Loucy (cell line): ENCODE data around the gene ANO9.

Source experiments
- CTCF ChIP-seq: fragments of 200-600 bp; sonication (generic); conservative IDR thresholded peaks from 2 replicates; pipeline ENCODE4 v1.5.1; 2014; ENCODE audit warnings: mild to moderate bottlenecking, antibody characterized with exemption, low read length
- EZH2phosphoT487 ChIP-seq: fragments of 200-600 bp; IDR thresholded peaks from 2 replicates; pipeline ENCODE4 v1.6.1; 2018; ENCODE audit warnings: antibody characterized with exemption, mild to moderate bottlenecking, moderate library complexity, borderline replicate concordance

GRCh38 chr11:469684-470560 is 28.1 kb upstream of the ANO9 start:
- TF ChIP-seq CTCF (no peak), EZH2phosphoT487 (no peak)
